GM23338 (cell line): ENCODE results near the gene CLEC1B.
"Not testable (repeated sequence)": the region's sequence is repeated elsewhere in the genome, so short reads cannot be mapped to it uniquely, and the experiment has no call there.

ENCODE experiments used
- CREB1 ChIP-seq: fragments of 250-450 bp; sonication (Bioruptor Pico); IDR thresholded peaks from 2 replicates; pipeline ENCODE4 v1.5.0; 2020; ENCODE audit warnings: low read depth, mild to moderate bottlenecking, moderate library complexity
- CTCF ChIP-seq, 2 experiments: fragments of 200-600 bp in 1 of 2; sonication (generic) in 1 of 2; conservative IDR thresholded peaks; 2 replicates each; pipeline versions ENCODE4 v1.5.1 to v1.6.1; 2016 to 2017; ENCODE audit warnings: antibody characterized with exemption in 2 of 2, low read depth in 2 of 2, mild to moderate bottlenecking in 2 of 2, moderate library complexity in 1 of 2
- EZH2 ChIP-seq: fragments of 200-600 bp; sonication (generic); IDR thresholded peaks from one replicate; pipeline ENCODE4 v1.8.0; 2017; ENCODE audit warnings: antibody characterized with exemption, mild to moderate bottlenecking, low read depth; ENCODE audit not compliant: unreplicated experiment
- TF ChIP-seq, protein P1 (sequence below): IDR thresholded peaks from one replicate; pipeline ENCODE4 v1.6.1; 2018; ENCODE audit warnings: antibody characterized with exemption; ENCODE audit not compliant: unreplicated experiment

GRCh38 chr12:9976626-9977025 lies 22.3 kb downstream of the CLEC1B start:
- not testable (repeated sequence) for TF ChIP-seq CTCF (conservative IDR thresholded peaks at IDR 0.05; ENCODE audit: low read depth in 2 of 2); EZH2; CREB1 (CRISPR knock-in tag)
- TF ChIP-seq, protein P1, sequence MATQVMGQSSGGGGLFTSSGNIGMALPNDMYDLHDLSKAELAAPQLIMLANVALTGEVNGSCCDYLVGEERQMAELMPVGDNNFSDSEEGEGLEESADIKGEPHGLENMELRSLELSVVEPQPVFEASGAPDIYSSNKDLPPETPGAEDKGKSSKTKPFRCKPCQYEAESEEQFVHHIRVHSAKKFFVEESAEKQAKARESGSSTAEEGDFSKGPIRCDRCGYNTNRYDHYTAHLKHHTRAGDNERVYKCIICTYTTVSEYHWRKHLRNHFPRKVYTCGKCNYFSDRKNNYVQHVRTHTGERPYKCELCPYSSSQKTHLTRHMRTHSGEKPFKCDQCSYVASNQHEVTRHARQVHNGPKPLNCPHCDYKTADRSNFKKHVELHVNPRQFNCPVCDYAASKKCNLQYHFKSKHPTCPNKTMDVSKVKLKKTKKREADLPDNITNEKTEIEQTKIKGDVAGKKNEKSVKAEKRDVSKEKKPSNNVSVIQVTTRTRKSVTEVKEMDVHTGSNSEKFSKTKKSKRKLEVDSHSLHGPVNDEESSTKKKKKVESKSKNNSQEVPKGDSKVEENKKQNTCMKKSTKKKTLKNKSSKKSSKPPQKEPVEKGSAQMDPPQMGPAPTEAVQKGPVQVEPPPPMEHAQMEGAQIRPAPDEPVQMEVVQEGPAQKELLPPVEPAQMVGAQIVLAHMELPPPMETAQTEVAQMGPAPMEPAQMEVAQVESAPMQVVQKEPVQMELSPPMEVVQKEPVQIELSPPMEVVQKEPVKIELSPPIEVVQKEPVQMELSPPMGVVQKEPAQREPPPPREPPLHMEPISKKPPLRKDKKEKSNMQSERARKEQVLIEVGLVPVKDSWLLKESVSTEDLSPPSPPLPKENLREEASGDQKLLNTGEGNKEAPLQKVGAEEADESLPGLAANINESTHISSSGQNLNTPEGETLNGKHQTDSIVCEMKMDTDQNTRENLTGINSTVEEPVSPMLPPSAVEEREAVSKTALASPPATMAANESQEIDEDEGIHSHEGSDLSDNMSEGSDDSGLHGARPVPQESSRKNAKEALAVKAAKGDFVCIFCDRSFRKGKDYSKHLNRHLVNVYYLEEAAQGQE: not testable (repeated sequence)
